Psoas muscle (tissue), 8 donors: Measurements from ENCODE around the gene INSYN2B. TPM values are rescaled to one million over a fixed set of nuclear protein-coding genes. Genes with fewer than 3 reads are reported as not detected.

Experiments
- ATAC-seq, 4 donors: fragments of 200-7000 bp; cut with Tn5 transposase; one replicate each; pipeline ENCODE4 v1.9.1; 2020; ENCODE audit warnings: moderate library complexity in 3 of 4, mild to moderate bottlenecking in 2 of 4
- DNase-seq, 2 donors: peaks; one replicate each; pipeline ENCODE4 v3.0.0-alpha.2; 2020
- H3K27ac ChIP-seq: fragments of 200-600 bp; one replicate; pipeline ENCODE4 v1.8.0; 2022
- H3K27me3 ChIP-seq, 3 donors: fragments of 200-600 bp in 1 of 3; one replicate each; pipeline versions ENCODE4 v1.6.1 to v1.8.0; 2013 to 2022; ENCODE audit warnings: low read length in 2 of 3, mild to moderate bottlenecking in 2 of 3, moderate library complexity in 1 of 3; ENCODE audit not compliant: insufficient read depth in 3 of 3
- H3K36me3 ChIP-seq, 2 donors: fragments of 200-600 bp in 1 of 2; one replicate each; pipeline versions ENCODE4 v1.6.1 to v1.8.0; 2013 to 2022; ENCODE audit warnings: low read depth in 1 of 2, mild to moderate bottlenecking in 1 of 2, moderate library complexity in 1 of 2; ENCODE audit not compliant: insufficient read depth in 1 of 2
- H3K4me1 ChIP-seq: fragments of 200-600 bp; one replicate; pipeline ENCODE4 v1.8.0; 2022
- H3K4me3 ChIP-seq: fragments of 200-600 bp; one replicate; pipeline ENCODE4 v1.8.0; 2022; ENCODE audit warnings: mild to moderate bottlenecking
- H3K9me3 ChIP-seq: fragments of 200-600 bp; one replicate; pipeline ENCODE4 v1.8.0; 2022
- CTCF ChIP-seq: fragments of 200-600 bp; IDR thresholded peaks from one replicate; pipeline ENCODE4 v1.8.0; 2022; ENCODE audit warnings: antibody characterized with exemption
- WGBS, 3 donors: extraction: QIAGEN DNeasy Blood & Tissue Kit; methylation state at CpG; one replicate each; pipeline versions ENCODE4 v1.1.6 to v1.1.7; 2013; 5-methylcytosine and 5-hydroxymethylcytosine counted together
- intact Hi-C, 2 donors: fragments of 100-400 bp; cut with DNase I; formaldehyde crosslinking; loops; one replicate each; pipeline versions ENCODE4 v1.11.0 to v1.14.2; 2022
- polyA plus RNA-seq, 3 donors: library from polyadenylated mRNA; stranded (reverse); fragments of 200-250 nt; gene quantifications; one replicate each; pipeline ENCODE4 v1.2.3, GENCODE V29; 2013
- total RNA-seq, 4 donors: library from RNA; stranded (reverse); fragmentation: NEBNext Ultra II Directional in 2 of 4; extraction: Animal tissue kit (Norgen Biotek cat#: 25700) in 2 of 4; gene quantifications; one replicate each; pipeline versions ENCODE4 v1.2.1 to v1.2.4, GENCODE V29; 2021 to 2023
- donor health status: healthy with polysubstance abuse.
- donor health status: DM: no; HTN: no; CAD: no; lungs with moderate emphysema.
- donor health status: Bipolar disorder and iron deficiency.
- donor health status: healthy.
- donor health status: DM: yes; HTN: yes; CAD: no.
- donor health status: DM: no; HTN: no; CAD: no.
- donor health status: DM: no; HTN: no; CAD: no.
- donor health status: DM: yes; HTN: yes; CAD: no.

INSYN2B gene
- total and polyA plus RNA-seq, 7 donors = 0.01 TPM; not detected in 6

DNA sequence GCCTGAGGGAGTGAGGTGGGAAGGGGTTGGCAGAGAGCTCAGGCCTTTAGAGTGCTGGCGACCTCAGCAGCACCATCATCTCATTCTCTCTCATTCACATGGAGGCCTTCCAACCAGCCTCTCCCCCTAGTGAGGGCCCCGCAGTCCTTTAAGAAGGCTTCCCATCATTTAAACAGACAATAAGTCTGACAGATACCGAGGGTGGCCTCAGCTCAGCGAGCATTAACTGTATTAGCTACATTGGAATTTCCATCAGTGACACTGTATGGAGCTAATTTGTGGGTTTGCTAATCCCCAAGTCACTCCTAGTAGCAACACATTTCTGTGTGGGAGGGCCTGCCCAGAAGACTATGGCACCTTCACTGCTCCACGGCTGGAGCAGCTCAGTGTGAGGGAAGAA is 75.8 kb downstream of the INSYN2B start:
- no peak overlapping the region for H3K27ac ChIP-seq
- no peaks in the 10 kb centered on the region for H3K36me3 ChIP-seq
- no peak for DNase-seq
- no peak overlapping the region for H3K4me3 ChIP-seq
- ATAC-seq = no peak
- WGBS, 3 donors = 62 to 68% (median 67%) methylated on average over 5 of the region's 5 CpGs
- no peak for TF ChIP-seq CTCF
- no peaks in the 10 kb centered on the region for H3K4me1 ChIP-seq
- no peaks in the 10 kb centered on the region for H3K27me3 ChIP-seq
- intact Hi-C loops = no loop called here
- no peaks in the 10 kb centered on the region for H3K9me3 ChIP-seq

- Histone ChIP-seq H3K4me3 (no peak overlapping the region), H3K9me3 (no peaks in the 10 kb centered on the region), H3K27ac (no peak overlapping the region), H3K36me3 (no peaks in the 10 kb centered on the region), H3K27me3 (no peaks in the 10 kb centered on the region), H3K4me1 (no peaks in the 10 kb centered on the region)
- WGBS, 3 donors = 45 to 64% (median 55%) methylated on average over 1 to 2 of the region's 2 CpGs
- ATAC-seq (no peak), DNase-seq (no peak)
- TF ChIP-seq CTCF = no peak
- intact Hi-C loops = no loop called here
These were observed 76.2 kb downstream of the INSYN2B start for GRCh38 chr5:169904059-169904458.

DNA sequence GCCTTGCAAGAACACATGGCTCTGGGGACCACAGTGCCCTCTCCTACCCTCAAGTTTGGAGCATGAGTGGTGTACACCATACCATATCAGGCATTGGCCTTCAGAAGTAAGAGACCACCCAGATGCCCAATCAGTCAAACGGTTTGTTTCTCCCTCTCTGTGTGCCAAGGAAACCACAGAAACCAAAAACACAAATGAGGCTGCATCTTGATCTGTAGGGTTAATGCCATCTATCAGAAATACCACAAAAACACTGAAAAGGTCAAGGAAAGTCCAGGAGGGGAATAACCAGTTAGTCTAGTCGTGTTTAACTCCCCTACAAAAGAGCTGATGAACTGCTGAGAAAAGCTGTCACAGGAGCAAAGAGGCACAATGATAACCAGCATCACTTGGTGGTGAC is 78.4 kb downstream of the INSYN2B start:
- ATAC-seq (no peak), DNase-seq (no peak)
- no peak for TF ChIP-seq CTCF
- Histone ChIP-seq H3K27ac (no peak overlapping the region), H3K27me3 (no peaks in the 10 kb centered on the region), H3K4me1 (no peaks in the 10 kb centered on the region), H3K4me3 (no peak overlapping the region), H3K36me3 (no peaks in the 10 kb centered on the region), H3K9me3 (no peaks in the 10 kb centered on the region)
- intact Hi-C loops = no loop called here
- 44 to 56% (median 53%) methylated on average over 2 of the region's 2 CpGs for WGBS, 3 donors

- Histone ChIP-seq H3K27ac (no peak overlapping the region), H3K4me3 (no peak overlapping the region), H3K9me3 (no peaks in the 10 kb centered on the region), H3K36me3 (no peaks in the 10 kb centered on the region), H3K27me3 (no peaks in the 10 kb centered on the region), H3K4me1 (no peaks in the 10 kb centered on the region)
- intact Hi-C loops = no loop called here
- ATAC-seq (no peak), DNase-seq (no peak)
- 73 to 84% (median 79%) methylated on average over 4 of the region's 4 CpGs for WGBS, 3 donors
- no peak for TF ChIP-seq CTCF
These were observed 82.8 kb downstream of the INSYN2B start for GRCh38 chr5:169897481-169897880.

DNA sequence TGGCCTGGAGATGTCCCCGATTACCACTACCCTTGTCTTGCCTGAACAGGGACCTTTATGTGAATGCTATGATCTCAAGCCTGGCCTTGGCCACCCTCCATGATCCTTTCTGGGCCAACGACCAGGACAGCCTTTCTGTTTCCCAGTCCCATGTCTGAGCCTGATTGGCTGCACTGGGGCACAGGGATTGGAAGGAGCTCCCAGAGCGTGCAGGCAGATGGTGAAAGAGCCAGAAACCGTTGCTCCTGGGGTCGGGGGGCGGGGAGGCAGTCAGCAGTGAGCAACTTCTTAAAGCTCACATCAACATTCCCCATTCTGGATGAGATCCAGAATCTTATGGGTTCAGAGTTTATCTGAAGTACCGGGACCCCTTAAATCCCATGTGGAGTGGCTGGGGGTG is 84.4 kb downstream of the INSYN2B start:
- H3K4me3 ChIP-seq = no peak overlapping the region
- DNase-seq (peak in 1 of 2 donors; percentile 58), ATAC-seq (no peak)
- H3K4me1 ChIP-seq = no peaks in the 10 kb centered on the region
- WGBS, 3 donors = 35 to 46% (median 42%) methylated on average over 7 of the region's 7 CpGs
- no peak for TF ChIP-seq CTCF
- no peak overlapping the region for H3K27ac ChIP-seq
- H3K36me3 ChIP-seq = no peaks in the 10 kb centered on the region
- no peaks in the 10 kb centered on the region for H3K27me3 ChIP-seq
- H3K9me3 ChIP-seq = no peaks in the 10 kb centered on the region
- intact Hi-C loops = no loop called here
